ENCODE data around the gene ZNF865. TPM values are rescaled to one million over a fixed set of nuclear protein-coding genes. Genes with fewer than 3 reads are reported as not detected.

Gene ZNF865
- polyA plus RNA-seq, 5 donors: 5.3 to 15.5 (median 7.9) TPM

GRCh38 chr19:55644191-55644833, 38.9 kb downstream of the ZNF865 start:
- DNase-seq: no peak

GRCh38 chr19:55644842-55645511, 39.5 kb downstream of the ZNF865 start:
- DNase-seq: no peak

DNA sequence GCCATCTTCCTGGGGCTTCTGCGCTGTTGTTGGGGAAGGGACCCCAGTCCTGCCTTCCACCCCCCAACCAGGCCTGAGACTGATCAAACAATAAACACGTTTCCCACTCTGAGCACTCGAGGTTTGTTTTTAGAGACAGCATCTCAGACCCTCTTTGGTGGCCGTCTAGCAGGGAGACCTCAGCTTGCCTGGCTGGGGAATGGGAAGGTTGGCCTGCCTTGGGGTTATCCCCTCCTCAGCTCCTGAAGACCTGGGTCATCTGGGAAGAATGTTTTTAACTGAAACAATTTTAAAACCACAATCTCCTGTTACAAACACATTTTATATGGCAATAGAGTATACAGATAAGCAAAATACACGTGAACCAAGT, 40.0 kb downstream of the ZNF865 start:
- no peak for DNase-seq

- no peak for DNase-seq
Measured at GRCh38 chr19:55646889-55647731, 41.7 kb downstream of the ZNF865 start.

- peak; percentile 69 to 86 for DNase-seq
Measured at GRCh38 chr19:55647732-55648584, 42.5 kb downstream of the ZNF865 start, which contains the start of gene CCDC106. Gene CCDC106 (plus strand): TSS chr19:55648212. CDS start chr19:55649047, 835 bp downstream.

- no peak for DNase-seq
Measured at GRCh38 chr19:55648585-55649267, 43.3 kb downstream of the ZNF865 start.

DNA sequence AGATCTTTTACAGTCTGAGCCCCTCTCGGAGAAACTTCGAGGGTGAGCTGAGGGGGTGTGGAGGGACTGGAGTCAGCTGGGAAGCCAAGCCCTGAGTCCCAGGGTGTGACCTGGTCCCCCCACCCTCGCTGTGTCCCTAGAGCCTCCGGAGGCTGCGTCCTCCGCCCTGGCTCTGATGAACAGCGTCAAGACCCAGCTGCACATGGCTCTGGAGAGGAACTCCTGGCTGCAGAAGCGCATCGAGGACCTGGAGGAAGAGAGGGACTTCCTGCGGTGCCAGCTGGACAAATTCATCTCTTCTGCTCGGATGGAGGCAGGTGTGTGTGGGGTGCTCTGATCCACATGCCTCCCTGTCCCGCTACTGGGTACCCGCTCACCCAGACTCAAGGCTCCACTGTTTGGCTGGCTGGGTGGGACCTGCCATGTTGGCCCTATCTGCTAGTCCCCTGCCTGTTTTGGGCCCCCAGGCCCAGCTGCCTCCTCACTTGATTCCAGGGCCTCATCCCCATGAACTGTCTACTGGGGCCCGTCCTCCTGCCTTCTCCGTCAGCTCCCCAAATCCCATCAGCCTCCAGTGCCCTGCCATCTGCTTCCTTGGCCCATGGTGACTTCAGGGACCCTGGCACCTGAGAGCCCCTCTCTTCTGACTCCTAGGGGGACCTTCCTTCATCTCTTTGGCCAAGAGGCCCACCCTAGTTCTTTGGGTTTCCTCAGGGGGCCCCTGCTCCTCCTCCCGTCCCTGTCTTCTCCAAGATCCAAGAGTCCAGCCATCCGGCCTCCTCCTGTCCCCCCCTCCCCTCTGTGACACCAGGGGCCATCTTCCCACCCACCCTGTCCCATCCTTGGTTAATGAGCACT, 44.0 kb downstream of the ZNF865 start:
- DNase-seq: no peak

DNA sequence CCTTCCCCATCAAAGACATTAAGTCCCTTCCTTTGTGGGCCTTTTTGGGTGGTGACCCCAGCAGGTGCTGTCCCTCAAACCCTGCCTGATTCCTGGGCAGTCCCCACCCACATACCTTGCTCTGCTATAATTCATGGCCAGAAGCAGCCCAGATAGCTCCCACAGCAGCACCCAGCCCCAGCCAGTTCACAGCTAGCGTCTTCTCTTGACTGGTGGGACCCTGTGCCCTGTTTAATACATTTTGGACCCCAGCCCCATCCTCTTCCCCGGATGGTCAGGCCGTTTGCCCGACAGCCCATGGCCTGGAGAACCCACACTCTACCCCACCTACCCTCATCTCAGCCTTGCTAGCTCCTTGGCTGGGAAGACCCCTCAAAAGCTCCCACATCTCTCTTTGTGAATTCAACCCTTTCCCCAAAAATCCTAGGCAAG, 44.7 kb downstream of the ZNF865 start:
- no peak for DNase-seq

DNA sequence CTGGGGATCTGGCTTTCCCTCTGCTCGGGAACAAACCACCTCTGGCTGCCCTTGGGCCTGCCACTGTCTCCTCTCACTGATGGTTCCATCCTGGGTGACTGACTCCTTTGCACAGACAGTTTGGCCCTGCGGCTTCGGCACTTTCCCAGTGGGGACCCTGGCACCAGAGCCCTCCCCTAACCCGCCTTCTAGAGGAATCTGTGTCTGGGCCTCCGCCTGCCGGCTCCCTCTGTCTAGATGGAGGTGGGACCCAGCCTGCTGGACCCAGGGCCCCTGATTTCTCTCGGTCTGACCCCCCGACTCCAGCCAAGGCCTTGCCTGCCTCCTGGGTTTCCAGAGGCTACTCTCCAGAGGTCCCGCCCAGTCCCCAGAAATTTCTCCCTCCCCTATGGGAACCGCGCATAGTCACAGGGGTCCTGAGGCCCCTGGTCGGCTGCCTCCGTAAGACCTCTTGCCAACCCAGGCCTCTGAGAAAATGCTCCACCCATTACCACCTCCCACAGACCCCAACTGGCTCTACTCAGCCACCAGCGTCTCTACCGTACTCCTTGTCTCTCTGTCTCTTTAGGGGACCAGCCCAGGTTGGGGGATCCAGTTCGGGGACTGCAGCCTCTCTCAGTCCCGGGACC, 45.3 kb downstream of the ZNF865 start:
- DNase-seq: no peak

DNA sequence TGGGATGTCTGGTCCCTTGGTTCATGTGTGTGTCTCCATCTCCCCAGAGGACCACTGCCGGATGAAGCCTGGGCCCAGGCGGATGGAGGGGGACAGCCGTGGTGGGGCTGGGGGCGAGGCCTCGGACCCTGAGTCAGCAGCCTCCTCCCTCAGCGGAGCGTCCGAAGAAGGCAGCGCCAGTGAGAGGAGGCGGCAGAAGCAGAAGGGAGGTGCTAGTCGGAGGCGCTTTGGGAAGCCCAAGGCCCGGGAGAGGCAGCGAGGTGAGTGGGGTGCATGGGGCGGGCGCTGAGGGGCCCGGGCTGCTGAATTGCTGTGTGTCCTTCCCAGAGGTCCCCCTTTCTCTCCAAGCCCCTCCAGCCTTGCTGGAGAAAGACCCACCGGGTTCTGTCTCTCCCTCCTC, 45.8 kb downstream of the ZNF865 start:
- DNase-seq: no peak

- no peak for DNase-seq
Measured at GRCh38 chr19:55652311-55653128, 47.1 kb downstream of the ZNF865 start.

- peak; percentile 100 for DNase-seq
Measured at GRCh38 chr19:55653651-55654322, 48.3 kb downstream of the ZNF865 start.

GRCh38 chr19:55654323-55654867, 48.9 kb downstream of the ZNF865 start:
- peak; percentile 98 to 99 for DNase-seq

DNA sequence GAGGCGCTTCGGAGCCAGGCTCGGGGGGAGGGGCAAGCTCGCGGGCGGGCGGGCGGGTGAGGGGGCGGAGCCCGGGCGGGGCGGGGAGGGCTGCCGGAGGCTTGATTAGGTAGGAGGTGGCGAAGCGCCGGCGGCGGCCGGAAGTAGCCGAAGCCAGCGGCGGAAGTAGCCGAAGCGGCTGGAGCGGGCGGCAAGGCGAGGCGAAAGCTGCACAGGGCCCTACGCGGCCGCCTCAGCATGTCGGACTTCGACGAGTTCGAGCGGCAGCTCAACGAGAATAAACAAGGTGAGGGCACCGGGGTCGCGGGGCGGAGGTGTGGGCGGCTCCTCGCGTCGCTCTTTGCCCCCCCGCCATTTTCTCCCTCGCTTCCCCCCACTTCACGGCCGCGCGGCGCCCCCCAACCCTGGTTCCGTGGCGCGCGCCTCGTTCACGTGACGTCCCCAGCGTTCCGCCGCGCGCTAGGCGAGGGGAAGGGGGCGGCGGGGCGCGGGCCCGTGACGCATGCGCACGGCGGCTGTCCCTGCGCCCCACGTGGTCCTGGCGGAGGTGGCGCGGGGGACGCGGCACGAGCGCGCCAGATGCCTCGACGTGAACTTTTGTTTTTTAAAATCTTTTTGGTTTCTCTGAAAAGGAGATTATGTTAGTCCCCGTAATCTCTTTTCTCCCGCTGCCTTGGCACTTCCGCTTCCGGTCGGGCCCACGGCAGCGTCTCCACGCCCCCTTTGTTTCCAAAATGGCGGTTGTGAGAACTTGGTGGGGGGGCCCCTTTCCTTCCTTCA, 49.6 kb downstream of the ZNF865 start, which contains the start of gene U2AF2:
Gene U2AF2, plus strand, starts transcription at position 168 of the 780 bp plus-strand sequence. Its CDS starts 70 bp downstream, at position 238.
- DNase-seq: peak; percentile 72 to 77

GRCh38 chr19:55655648-55656040, 50.2 kb downstream of the ZNF865 start:
- no peak for DNase-seq

- no peak for DNase-seq
Measured at GRCh38 chr19:55656552-55656951, 51.1 kb downstream of the ZNF865 start.

Measured in right lung (tissue), 5 donors.